ENCODE results near the gene ASPDH.

Gene ASPDH

DNA sequence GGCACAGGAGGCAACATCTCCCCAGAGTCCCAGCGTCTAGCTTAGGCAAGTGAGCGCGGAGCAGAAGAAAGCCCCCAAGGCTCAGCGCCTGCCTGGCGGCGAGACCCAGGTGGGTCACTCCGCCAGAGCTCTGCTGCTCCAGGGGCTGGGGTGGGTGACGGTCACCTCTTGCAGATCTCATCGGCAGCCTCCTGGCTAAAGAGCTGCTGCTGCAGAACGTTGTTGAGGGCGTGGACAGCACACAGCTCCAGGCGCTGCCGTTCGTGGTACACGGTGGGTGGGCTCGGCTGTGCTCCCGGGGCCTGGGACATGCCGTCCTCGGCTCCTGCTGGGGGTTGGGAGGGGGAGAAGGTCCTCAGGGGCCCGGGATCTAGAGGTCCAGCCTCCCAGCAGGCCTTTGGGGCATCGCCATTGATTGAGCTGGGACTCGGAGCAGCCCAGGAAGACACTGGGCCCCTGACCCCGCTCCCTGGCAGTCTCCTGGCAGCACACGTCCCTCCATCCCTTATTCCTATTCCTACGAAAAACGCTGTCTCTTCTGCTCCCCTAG, 3.5 kb downstream of the ASPDH start:
- DNase-seq (ENCODE audit: low read depth), result no peak
- H3K4me3 ChIP-seq (ENCODE audit: low read depth, low read length), result peak overlapping the region; percentile 95
- TF ChIP-seq, protein P1, sequence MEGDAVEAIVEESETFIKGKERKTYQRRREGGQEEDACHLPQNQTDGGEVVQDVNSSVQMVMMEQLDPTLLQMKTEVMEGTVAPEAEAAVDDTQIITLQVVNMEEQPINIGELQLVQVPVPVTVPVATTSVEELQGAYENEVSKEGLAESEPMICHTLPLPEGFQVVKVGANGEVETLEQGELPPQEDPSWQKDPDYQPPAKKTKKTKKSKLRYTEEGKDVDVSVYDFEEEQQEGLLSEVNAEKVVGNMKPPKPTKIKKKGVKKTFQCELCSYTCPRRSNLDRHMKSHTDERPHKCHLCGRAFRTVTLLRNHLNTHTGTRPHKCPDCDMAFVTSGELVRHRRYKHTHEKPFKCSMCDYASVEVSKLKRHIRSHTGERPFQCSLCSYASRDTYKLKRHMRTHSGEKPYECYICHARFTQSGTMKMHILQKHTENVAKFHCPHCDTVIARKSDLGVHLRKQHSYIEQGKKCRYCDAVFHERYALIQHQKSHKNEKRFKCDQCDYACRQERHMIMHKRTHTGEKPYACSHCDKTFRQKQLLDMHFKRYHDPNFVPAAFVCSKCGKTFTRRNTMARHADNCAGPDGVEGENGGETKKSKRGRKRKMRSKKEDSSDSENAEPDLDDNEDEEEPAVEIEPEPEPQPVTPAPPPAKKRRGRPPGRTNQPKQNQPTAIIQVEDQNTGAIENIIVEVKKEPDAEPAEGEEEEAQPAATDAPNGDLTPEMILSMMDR (IDR thresholded peaks at IDR 0.05; ENCODE audit: insufficient read depth, low read depth, low read length, missing control alignments), result no peak

DNA sequence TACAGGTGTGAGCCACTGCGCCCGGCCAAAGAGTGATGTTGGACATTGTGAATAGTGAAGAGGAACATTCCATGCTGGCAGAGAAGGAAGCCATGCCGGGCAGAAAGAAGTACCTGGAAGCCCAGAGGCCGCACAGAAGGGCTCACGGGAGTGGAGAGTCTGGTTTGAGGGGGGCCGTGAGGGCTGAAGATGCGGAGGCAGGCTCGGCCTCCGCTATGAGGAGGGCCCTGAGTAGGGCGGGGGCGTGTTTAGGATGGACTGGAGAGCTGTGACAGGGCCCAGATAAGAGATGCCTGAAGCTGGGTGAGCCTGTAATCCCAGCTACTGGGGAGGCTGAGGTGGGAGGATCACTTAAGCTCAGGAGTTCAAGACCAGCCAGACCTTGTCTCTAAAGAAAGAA, 4.3 kb downstream of the ASPDH start:
- no peak overlapping the region for H3K4me3 ChIP-seq (ENCODE audit: low read depth, low read length)
- no peak for DNase-seq (ENCODE audit: low read depth)
- TF ChIP-seq, protein P1 (IDR thresholded peaks at IDR 0.05; ENCODE audit: insufficient read depth, low read depth, low read length, missing control alignments), result no peak

DNA sequence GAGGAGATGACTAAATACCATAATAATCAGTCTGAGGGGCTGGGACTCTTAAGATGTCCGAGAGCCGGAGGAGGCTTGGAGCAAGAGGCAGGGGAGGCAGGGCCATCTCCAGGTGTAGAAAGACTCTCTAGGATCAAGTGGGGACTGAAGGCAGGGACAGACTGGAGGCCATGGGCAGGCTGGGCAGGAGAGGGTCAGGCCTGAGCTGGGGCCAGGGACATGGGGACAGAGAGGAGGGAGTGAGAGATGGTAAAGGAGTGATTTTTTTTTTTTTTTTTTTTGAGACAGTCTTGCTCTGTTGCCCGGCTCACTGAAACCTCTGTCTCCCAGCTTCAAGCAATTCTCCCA, 4.9 kb downstream of the ASPDH start:
- no peak for DNase-seq (ENCODE audit: low read depth)
- H3K4me3 ChIP-seq (ENCODE audit: low read depth, low read length), result no peak overlapping the region
- TF ChIP-seq, protein P1 (IDR thresholded peaks at IDR 0.05; ENCODE audit: insufficient read depth, low read depth, low read length, missing control alignments), result no peak

DNA sequence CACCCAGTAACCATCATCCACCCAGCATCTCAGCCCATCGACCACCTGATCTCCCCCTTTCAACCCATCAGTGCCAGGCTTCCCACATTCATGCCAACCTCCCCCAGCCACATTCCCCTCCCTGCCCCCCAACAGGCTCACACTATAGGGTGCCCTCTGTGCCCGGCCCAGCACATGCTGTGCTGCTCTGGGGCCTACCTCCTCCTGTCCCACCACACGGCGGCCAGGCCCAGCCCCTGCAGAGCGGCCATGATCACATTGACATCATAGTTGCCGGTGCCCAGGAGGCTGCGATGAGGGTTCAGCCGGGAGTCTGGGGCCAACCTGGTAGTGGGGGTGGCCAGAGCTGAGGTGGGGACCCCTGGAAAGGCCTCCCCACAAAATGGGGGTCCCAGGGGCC, 6.3 kb downstream of the ASPDH start:
- no peak overlapping the region for H3K4me3 ChIP-seq (ENCODE audit: low read depth, low read length)
- no peak for DNase-seq (ENCODE audit: low read depth)
- TF ChIP-seq, protein P1 (IDR thresholded peaks at IDR 0.05; ENCODE audit: insufficient read depth, low read depth, low read length, missing control alignments), result no peak

DNA sequence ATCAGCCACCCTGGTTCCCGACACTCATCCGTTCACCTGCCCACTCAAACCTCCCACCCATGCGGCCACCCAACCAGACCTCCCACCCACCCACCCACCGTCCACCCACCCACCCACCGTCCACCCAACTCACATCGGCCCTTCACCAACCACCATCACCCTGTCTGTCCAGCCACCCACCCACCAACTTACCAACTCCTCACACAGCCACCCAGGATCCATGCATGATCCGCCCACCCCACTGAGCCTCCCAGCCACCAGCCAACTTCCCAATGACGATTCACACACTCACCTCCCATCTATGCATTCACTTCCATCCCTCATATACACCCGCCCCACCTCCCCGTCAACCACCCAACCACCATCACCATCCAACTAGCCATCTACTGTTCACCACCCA, 7.0 kb downstream of the ASPDH start:
- TF ChIP-seq, protein P1 (IDR thresholded peaks at IDR 0.05; ENCODE audit: insufficient read depth, low read depth, low read length, missing control alignments), result no peak
- DNase-seq (ENCODE audit: low read depth), result no peak
- no peak overlapping the region for H3K4me3 ChIP-seq (ENCODE audit: low read depth, low read length)

DNA sequence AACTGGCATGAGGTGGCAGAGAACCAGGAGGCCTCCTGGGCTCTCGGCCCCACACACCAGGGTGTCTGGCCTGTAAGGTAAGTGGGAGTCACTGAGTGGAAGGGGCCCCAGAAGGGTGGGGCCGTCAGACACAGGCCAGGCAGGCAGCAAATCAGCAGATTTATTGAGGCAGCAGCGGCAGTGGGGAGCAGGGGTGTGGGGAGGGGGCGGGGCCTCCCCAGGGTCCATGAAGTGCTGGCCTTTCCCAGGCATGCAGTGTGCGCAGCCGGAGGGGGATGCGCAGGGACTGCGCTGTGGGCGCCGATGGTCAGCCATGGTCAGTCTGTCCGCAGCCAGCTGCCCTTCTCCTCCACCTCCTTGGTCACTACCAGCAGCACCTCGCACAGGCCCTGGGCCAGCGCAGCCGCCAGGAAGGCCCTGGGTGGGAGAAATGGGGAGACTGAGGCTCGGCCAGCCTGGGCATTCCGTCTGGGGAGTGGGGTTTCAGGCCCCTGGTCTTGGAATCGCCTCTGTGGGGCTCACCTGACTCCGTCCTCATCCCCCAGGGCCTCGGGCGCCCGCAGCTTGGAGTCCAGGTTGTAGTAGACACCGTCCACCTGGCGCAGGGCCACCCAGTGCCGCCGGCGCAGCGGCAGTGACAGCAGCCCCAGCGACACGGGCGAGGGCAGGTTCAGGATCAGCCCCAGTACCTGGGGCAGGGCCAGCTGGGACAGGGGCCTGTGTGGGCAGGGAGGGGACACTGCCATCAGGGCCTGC, 7.7 kb downstream of the ASPDH start:
- TF ChIP-seq, protein P1 (IDR thresholded peaks at IDR 0.05; ENCODE audit: insufficient read depth, low read depth, low read length, missing control alignments), result no peak
- no peak for DNase-seq (ENCODE audit: low read depth)

More for the DNA sequence above, 7.7 kb downstream of the ASPDH start:
- H3K4me3 ChIP-seq (ENCODE audit: low read depth, low read length), result no peak overlapping the region
